Progenitor cell of endocrine pancreas (in vitro differentiated cells): ENCODE measurements around the gene GRIK3. TPM values are rescaled to one million over a fixed set of nuclear protein-coding genes. Genes with fewer than 3 reads are reported as not detected.

Source experiments
- DNase-seq: peaks from one replicate; pipeline ENCODE4 v3.0.0; 2021; ENCODE audit warnings: low spot score; ENCODE audit not compliant: unreplicated experiment
- H3K27ac Mint-ChIP-seq: 2 replicates; pipeline ENCODE4 v1.8.0; 2021; ENCODE audit warnings: mild to moderate bottlenecking, moderate library complexity, mixed read lengths
- H3K27me3 Mint-ChIP-seq: 2 replicates; pipeline ENCODE4 v1.8.0; 2021; ENCODE audit warnings: mixed read lengths
- H3K36me3 Mint-ChIP-seq: 2 replicates; pipeline ENCODE4 v1.8.0; 2022; ENCODE audit warnings: mixed read lengths; ENCODE audit not compliant: insufficient read depth
- H3K4me1 Mint-ChIP-seq: 2 replicates; pipeline ENCODE4 v1.8.0; 2021; ENCODE audit warnings: low read depth, mixed read lengths
- H3K4me3 Mint-ChIP-seq: 2 replicates; pipeline ENCODE4 v1.8.0; 2021; ENCODE audit warnings: low read depth, mild to moderate bottlenecking, moderate library complexity, mixed read lengths
- H3K9me3 Mint-ChIP-seq: 2 replicates; pipeline ENCODE4 v1.8.0; 2021; ENCODE audit warnings: low read depth, mixed read lengths
- CTCF ChIP-seq: fragments of 200-600 bp; sonication (generic); IDR thresholded peaks from one replicate; pipeline ENCODE4 v1.5.0; 2021; ENCODE audit warnings: antibody characterized with exemption, mild to moderate bottlenecking; ENCODE audit not compliant: unreplicated experiment
- total RNA-seq: library from RNA; stranded (reverse); gene quantifications from 2 replicates; pipeline ENCODE4 v1.2.1, GENCODE V29; 2021

Gene GRIK3
- total RNA-seq, 1 donor from 2014 or later: 0.41 TPM

- H3K27ac Mint-ChIP-seq: no peak overlapping the region
- H3K4me1 Mint-ChIP-seq: no peaks in the 10 kb centered on the region
- H3K4me3 Mint-ChIP-seq: no peak overlapping the region
- H3K9me3 Mint-ChIP-seq: no peaks in the 10 kb centered on the region
- peaks cover 3% of the 10 kb centered on the region for H3K27me3 Mint-ChIP-seq
- H3K36me3 Mint-ChIP-seq: no peaks in the 10 kb centered on the region
- TF ChIP-seq CTCF: no peak
- DNase-seq: no peak
Observed at GRCh38 chr1:36867575-36867974, 166.7 kb downstream of the GRIK3 start.

- H3K27ac Mint-ChIP-seq: no peak overlapping the region
- H3K36me3 Mint-ChIP-seq: no peaks in the 10 kb centered on the region
- no peak overlapping the region for H3K4me3 Mint-ChIP-seq
- TF ChIP-seq CTCF: no peak
- H3K27me3 Mint-ChIP-seq: peaks cover 8% of the 10 kb centered on the region
- no peaks in the 10 kb centered on the region for H3K4me1 Mint-ChIP-seq
- DNase-seq: no peak
- H3K9me3 Mint-ChIP-seq: no peaks in the 10 kb centered on the region
Observed at GRCh38 chr1:36866169-36866814, 168.0 kb downstream of the GRIK3 start.

- no peaks in the 10 kb centered on the region for H3K9me3 Mint-ChIP-seq
- no peak overlapping the region for H3K27ac Mint-ChIP-seq
- no peaks in the 10 kb centered on the region for H3K4me1 Mint-ChIP-seq
- H3K4me3 Mint-ChIP-seq: no peak overlapping the region
- no peak for TF ChIP-seq CTCF
- no peak for DNase-seq
- H3K36me3 Mint-ChIP-seq: no peaks in the 10 kb centered on the region
- H3K27me3 Mint-ChIP-seq: peaks cover 11% of the 10 kb centered on the region
Observed at GRCh38 chr1:36865602-36865900, 168.8 kb downstream of the GRIK3 start.

GRCh38 chr1:36864823-36865601 lies 169.3 kb downstream of the GRIK3 start:
- no peak for TF ChIP-seq CTCF
- Mint-ChIP-seq H3K27me3 (peaks cover 13% of the 10 kb centered on the region), H3K4me3 (no peak overlapping the region), H3K9me3 (no peaks in the 10 kb centered on the region), H3K4me1 (no peaks in the 10 kb centered on the region), H3K36me3 (no peaks in the 10 kb centered on the region), H3K27ac (no peak overlapping the region)
- DNase-seq: no peak

GRCh38 chr1:36864182-36864822 lies 170.0 kb downstream of the GRIK3 start:
- Mint-ChIP-seq H3K9me3 (no peaks in the 10 kb centered on the region), H3K27me3 (peaks cover 18% of the 10 kb centered on the region), H3K4me1 (no peaks in the 10 kb centered on the region), H3K27ac (no peak overlapping the region), H3K4me3 (no peak overlapping the region), H3K36me3 (no peaks in the 10 kb centered on the region)
- no peak for DNase-seq
- peak; percentile 52 for TF ChIP-seq CTCF
